AG10803 (cell line): ENCODE results near the gene RAB40C.
A peak's percentile ranks its signal among the peaks of the same experiment; 100 is the strongest.

ENCODE experiments used
- DNase-seq: peaks from one replicate; pipeline ENCODE4 v3.0.0; 2010; ENCODE audit warnings: low read depth
- H3K4me3 ChIP-seq: 2 replicates; pipeline ENCODE4 v1.5.1; 2011; ENCODE audit warnings: mild to moderate bottlenecking, low read length, control low read depth
- CTCF ChIP-seq: conservative IDR thresholded peaks from 2 replicates; pipeline ENCODE4 v1.5.1; 2011; ENCODE audit warnings: mild to moderate bottlenecking, low read length, control low read depth, inconsistent platforms

RAB40C gene

DNA sequence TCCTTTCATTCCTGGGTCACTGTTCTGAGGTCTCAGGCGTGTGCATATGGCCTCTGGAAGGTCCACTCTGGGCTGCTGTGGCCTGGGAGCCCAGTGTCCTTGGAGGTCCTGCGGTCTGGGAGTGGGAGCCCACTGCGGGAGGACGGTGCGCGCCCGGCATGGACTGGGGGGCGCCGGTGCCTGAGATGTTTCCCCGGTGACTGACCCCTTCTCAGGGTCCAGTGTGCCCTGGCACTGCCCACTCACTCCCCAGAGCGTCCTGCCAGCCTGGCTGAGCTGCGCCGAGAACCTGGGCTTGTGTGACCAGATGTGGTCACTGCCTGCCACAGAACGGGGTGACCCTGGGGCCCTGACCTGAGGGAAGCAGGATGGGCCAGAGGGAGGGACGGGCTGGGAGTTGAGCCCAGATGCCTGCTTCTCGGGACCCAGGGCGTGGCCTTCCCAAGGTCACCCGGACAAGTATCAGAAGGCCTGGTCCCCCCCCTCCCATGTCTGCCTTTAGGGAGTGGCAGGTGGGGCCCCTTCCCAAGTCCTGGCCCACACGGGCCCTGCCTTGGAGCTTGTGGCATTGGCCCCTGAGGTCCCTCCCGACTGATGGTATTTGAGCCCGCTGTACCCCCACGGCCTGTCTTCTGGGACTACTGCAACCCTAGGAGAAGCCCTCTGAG is 84.5 kb downstream of the RAB40C start:
- no peak overlapping the region for H3K4me3 ChIP-seq
- TF ChIP-seq CTCF = no peak
- no peak for DNase-seq

DNA sequence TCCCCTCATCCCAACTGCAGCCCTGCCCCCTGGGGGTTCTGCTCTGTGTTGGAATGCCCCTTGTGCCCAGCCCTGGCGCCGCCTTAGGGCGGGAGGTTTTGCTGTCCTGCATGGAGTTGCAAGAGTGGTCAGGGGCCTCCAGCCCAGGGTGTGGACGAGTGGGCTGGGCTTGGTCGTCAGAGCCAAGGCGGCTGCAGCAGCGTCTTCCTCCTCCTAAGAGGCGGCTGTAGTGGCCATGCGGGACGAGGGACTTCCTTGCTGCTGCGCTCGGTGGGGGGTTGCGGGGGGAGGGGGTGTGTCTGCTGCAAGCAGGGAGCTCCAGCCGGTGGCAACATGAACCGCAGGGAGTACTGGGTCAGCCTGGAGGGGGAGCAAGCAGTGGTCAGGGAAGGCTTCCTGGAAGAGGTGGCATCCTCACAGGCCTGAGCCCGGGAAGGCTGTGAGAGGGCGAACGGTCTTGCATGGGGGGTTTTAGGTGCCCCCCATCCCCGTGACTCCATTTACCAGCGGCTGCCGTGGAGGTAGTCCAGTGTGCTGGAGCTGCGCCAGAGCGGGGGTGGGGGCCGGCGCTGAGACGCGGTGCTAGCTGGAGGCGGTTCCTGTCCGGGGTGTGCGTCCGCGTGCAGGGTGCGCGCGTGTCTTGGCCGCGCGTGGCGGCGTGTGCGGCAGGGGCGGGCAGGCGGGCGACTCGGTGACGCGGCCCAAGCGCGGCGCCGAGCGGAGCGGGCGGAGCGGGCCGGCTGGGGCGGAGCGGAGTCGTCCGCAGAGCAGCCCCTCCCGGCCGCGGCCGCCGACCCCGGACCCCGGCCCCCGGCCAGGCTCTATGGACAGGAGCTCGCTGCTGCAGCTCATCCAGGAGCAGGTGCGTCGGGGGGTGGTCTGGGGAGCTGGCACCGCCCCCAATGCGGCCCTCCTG is 85.4 kb downstream of the RAB40C start, which contains the start of gene RHBDL1:
Gene RHBDL1 (plus strand): TSS at position 704 of the 916 bp plus-strand sequence. CDS start 120 bp downstream, at position 824.
- peak; percentile 29 for DNase-seq
- H3K4me3 ChIP-seq = peak within 1 kb of the TSS; percentile 49
- TF ChIP-seq CTCF = no peak

DNA sequence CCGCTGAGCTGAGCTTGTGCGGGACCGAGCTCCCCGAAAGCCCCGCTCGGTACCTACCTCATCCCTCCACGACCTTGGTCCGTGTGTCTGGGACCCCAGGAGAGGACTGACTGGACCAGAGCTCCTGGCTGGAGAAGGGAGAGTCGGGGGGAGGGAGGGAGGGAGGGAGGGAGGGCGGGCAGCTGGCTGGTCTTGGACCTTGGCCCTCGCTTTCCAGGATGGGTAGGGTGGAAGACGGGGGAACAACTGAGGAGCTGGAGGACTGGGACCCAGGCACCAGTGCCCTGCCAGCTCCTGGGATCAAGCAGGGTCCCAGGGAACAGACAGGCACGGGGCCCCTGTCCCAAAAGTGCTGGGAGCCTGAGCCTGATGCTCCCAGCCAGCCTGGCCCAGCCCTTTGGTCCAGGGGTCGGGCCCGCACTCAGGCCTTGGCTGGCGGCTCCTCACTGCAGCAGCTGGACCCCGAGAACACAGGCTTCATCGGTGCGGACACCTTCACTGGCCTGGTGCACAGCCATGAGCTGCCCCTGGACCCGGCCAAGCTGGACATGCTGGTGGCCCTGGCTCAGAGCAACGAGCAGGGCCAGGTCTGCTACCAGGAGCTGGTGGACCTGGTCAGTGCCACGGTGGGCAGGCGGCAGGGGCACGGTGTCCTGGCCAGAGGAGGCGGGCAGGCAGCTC is 86.2 kb downstream of the RAB40C start:
- H3K4me3 ChIP-seq = peak overlapping the region; percentile 49
- TF ChIP-seq CTCF = no peak
- DNase-seq = no peak

GRCh38 chr16:676565-676902 is 86.7 kb downstream of the RAB40C start:
- DNase-seq = no peak
- TF ChIP-seq CTCF = no peak
- no peak overlapping the region for H3K4me3 ChIP-seq

DNA sequence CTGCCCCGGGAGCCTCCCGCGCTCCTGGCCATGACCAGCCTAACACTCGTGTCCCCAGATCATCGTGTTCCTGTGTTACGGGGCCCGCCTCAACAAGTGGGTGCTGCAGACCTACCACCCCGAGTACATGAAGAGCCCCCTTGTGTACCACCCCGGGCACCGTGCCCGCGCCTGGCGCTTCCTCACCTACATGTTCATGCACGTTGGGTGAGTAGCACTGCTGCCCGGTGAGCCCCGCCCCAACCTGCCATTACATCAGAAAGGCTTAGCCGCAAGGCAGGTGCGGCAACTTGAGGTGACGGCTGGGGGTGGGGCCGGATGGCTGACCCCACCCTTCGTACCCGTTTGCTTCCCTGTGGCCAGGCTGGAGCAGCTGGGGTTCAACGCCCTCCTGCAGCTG is 87.0 kb downstream of the RAB40C start:
- no peak for TF ChIP-seq CTCF
- DNase-seq = no peak
- H3K4me3 ChIP-seq = no peak overlapping the region

DNA sequence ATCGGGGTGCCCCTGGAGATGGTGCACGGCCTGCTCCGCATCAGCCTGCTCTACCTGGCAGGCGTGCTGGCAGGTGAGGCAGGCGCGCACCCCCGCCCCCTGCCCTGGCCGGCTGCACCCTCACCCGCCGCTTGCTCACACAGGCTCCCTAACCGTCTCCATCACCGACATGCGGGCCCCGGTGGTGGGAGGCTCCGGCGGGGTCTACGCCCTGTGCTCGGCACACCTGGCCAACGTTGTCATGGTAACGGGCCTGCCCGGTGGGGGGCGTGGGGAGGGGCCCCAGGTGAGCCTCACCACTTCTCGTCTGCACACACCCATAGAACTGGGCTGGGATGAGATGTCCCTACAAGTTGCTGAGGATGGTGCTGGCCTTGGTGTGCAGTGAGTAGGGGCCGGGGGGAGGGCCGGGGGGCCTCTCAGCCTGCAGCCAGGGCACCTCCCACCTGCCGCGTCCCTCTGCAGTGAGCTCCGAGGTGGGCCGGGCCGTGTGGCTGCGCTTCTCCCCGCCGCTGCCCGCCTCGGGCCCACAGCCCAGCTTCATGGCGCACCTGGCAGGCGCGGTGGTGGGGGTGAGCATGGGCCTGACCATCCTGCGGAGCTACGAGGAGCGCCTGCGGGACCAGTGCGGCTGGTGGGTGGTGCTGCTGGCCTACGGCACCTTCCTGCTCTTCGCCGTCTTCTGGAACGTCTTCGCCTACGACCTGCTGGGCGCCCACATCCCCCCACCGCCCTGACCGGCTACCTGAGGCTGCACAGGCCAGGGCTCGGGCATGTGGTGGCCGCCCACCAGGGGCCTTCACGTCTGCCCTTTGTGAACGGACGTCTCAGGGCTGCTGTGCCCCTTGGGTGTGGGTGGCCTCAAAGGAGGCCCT is 87.7 kb downstream of the RAB40C start:
- no peak for TF ChIP-seq CTCF
- no peak for DNase-seq
- H3K4me3 ChIP-seq = no peak overlapping the region
